Transverse colon (tissue), 4 donors: ENCODE data around the gene GINS3. TPM values are rescaled to one million over a fixed set of nuclear protein-coding genes. Genes with fewer than 3 reads are reported as not detected.

ENCODE experiments used
- DNase-seq: peaks from one replicate; pipeline ENCODE4 v3.0.0-alpha.2; 2019
- H3K27ac ChIP-seq, 4 donors: fragments of 200-600 bp; sonication (generic); 2 replicates each; pipeline ENCODE4 v1.5.1; 2016 to 2018; ENCODE audit warnings: inconsistent platforms in 4 of 4
- H3K27me3 ChIP-seq: fragments of 200-600 bp; sonication (generic); 2 replicates; pipeline ENCODE4 v1.5.1; 2017; ENCODE audit warnings: inconsistent platforms
- H3K36me3 ChIP-seq, 4 donors: fragments of 200-600 bp; sonication (generic); 2 replicates each; pipeline ENCODE4 v1.5.1; 2017 to 2019; ENCODE audit warnings: inconsistent platforms in 4 of 4
- H3K4me1 ChIP-seq, 4 donors: fragments of 200-600 bp; sonication (generic); 2 replicates each; pipeline ENCODE4 v1.5.1; 2017 to 2020; ENCODE audit warnings: inconsistent platforms in 4 of 4
- H3K4me3 ChIP-seq, 4 donors: fragments of 200-600 bp; sonication (generic); 1 replicate in 1 of 4; 2 replicates in 3 of 4; pipeline versions ENCODE4 v1.5.1 to v1.6.1; 2017 to 2019; ENCODE audit warnings: inconsistent platforms in 4 of 4
- H3K9me3 ChIP-seq, 2 donors: fragments of 200-600 bp; sonication (generic); 2 replicates each; pipeline ENCODE4 v1.5.1; 2017 to 2019; ENCODE audit warnings: inconsistent platforms in 2 of 2
- EP300 ChIP-seq: sonication (generic); formaldehyde crosslinking; IDR thresholded peaks from one replicate; pipeline ENCODE4 v1.6.1; 2017; ENCODE audit warnings: antibody characterized with exemption, low read depth
- POLR2A ChIP-seq: fragments of 450-650 bp; IDR thresholded peaks from one replicate; pipeline ENCODE4 v1.6.1; 2016; ENCODE audit warnings: antibody characterized with exemption, mild to moderate bottlenecking, moderate library complexity
- POLR2AphosphoS5 ChIP-seq, 3 donors: sonication (generic); formaldehyde crosslinking; IDR thresholded peaks; one replicate each; pipeline ENCODE4 v1.6.1; 2016; ENCODE audit warnings: antibody characterized with exemption in 3 of 3
- WGBS, 2 donors: methylation state at CpG; one replicate each; pipeline ENCODE4 v1.1.5; 2018; ENCODE audit warnings: low coverage in 1 of 2; 5-methylcytosine and 5-hydroxymethylcytosine counted together
- in situ Hi-C, 4 donors: fragments of 200-750 bp; cut with MboI; loops; one replicate each; pipeline versions ENCODE4 v1.15.0 to v1.15.1; 2017; ENCODE audit warnings: low sequenced_read_pairs in 3 of 4, low pct_ligation_motif_present in 1 of 4, low pct_unique_long_range_greater_than_20kb in 1 of 4
- intact Hi-C: fragments of 100-400 bp; cut with DNase I; formaldehyde crosslinking; loops from one replicate; pipeline ENCODE4 v1.15.1; 2023; ENCODE audit warnings: low total_unique reads
- total RNA-seq, 4 donors: library from RNA; depleted of rRNA; stranded (reverse); fragments of >200 nt; gene quantifications; one replicate each; pipeline ENCODE4 v1.1.0, GENCODE V29; 2016
- TF ChIP-seq, protein P1 (sequence below), 5 experiments: fragments of 200-600 bp in 3 of 5; fragments of 450-650 bp in 2 of 5; sonication (generic) in 3 of 5; IDR thresholded peaks; 1 replicate in 2 of 5; 2 replicates in 3 of 5; pipeline ENCODE4 v1.5.1; 2016 to 2017; ENCODE audit warnings: antibody characterized with exemption in 5 of 5, inconsistent platforms in 3 of 5, mild to moderate bottlenecking in 2 of 5, moderate library complexity in 1 of 5

Gene GINS3
- total RNA-seq, 4 donors from 2014 or later, result 1.6 to 3.3 TPM; not detected in 2

DNA sequence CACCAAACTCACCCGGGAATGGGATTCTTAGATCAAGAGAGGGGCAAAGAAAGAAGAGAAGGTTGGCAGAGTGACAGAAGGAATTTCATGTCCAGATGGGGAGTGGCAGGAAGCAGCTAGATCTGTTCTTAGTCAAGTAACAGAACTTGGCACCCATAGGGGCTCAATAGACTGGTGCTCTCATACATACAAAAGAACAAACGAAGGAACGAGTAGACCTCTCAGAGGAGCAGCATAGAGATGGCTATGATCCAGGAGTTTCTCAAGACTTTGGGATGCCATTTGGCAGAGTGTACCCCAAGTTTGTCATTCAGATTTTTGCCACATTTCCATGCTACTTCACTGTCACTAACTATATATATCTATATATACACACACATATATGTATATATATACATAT is 47.9 kb downstream of the GINS3 start:
- in situ Hi-C loops (no loop called here), intact Hi-C loops (no loop called here)
- DNase-seq, result no peak
- H3K9me3 ChIP-seq, result no peaks in the 10 kb centered on the region
- H3K27me3 ChIP-seq, result peaks cover 3% of the 10 kb centered on the region
- H3K4me3 ChIP-seq, result no peak overlapping the region
- TF ChIP-seq, protein P1, sequence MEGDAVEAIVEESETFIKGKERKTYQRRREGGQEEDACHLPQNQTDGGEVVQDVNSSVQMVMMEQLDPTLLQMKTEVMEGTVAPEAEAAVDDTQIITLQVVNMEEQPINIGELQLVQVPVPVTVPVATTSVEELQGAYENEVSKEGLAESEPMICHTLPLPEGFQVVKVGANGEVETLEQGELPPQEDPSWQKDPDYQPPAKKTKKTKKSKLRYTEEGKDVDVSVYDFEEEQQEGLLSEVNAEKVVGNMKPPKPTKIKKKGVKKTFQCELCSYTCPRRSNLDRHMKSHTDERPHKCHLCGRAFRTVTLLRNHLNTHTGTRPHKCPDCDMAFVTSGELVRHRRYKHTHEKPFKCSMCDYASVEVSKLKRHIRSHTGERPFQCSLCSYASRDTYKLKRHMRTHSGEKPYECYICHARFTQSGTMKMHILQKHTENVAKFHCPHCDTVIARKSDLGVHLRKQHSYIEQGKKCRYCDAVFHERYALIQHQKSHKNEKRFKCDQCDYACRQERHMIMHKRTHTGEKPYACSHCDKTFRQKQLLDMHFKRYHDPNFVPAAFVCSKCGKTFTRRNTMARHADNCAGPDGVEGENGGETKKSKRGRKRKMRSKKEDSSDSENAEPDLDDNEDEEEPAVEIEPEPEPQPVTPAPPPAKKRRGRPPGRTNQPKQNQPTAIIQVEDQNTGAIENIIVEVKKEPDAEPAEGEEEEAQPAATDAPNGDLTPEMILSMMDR (IDR thresholded peaks at IDR 0.05), result no peak
- TF ChIP-seq POLR2A, result no peak
- TF ChIP-seq EP300, result no peak
- no peak for TF ChIP-seq POLR2AphosphoS5 (IDR thresholded peaks at IDR 0.05)
- H3K4me1 ChIP-seq, result no peaks in the 10 kb centered on the region
- WGBS, 2 donors, result 79 to 84% methylated on average over 3 of the region's 3 CpGs
- H3K27ac ChIP-seq, result no peak overlapping the region
- H3K36me3 ChIP-seq, result no peaks in the 10 kb centered on the region

DNA sequence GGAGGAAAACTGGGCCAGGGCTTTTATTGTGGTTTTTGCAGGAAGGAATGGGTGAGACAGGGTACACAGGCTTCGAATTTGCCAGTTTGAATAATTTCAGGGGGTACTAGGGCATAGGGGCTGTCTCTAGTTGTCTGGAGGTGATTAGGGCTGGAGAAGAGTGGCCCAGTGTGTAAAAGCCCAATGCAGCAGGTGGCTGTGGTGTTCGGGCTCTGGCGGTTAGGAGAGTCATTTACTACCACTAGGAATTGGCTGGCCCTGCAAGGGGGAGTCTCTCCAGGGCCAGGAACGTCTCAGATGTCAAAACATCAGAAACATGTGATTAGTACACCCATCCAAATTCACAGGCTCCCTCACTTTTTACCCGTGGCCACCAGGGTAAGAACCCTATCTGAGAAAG is 50.3 kb downstream of the GINS3 start:
- WGBS, 2 donors, result 26 to 60% methylated on average over 1 to 5 of the region's 5 CpGs
- Histone ChIP-seq H3K9me3 (no peaks in the 10 kb centered on the region), H3K27me3 (peaks cover 9% of the 10 kb centered on the region), H3K27ac (no peak overlapping the region), H3K4me1 (no peaks in the 10 kb centered on the region), H3K36me3 (no peaks in the 10 kb centered on the region), H3K4me3 (no peak overlapping the region)
- intact Hi-C loops (no loop called here), in situ Hi-C loops (no loop called here)
- DNase-seq, result no peak
- TF ChIP-seq POLR2AphosphoS5 (IDR thresholded peaks at IDR 0.05) (no peak), POLR2A (no peak), EP300 (no peak)
- TF ChIP-seq, protein P1 (IDR thresholded peaks at IDR 0.05), result no peak

DNA sequence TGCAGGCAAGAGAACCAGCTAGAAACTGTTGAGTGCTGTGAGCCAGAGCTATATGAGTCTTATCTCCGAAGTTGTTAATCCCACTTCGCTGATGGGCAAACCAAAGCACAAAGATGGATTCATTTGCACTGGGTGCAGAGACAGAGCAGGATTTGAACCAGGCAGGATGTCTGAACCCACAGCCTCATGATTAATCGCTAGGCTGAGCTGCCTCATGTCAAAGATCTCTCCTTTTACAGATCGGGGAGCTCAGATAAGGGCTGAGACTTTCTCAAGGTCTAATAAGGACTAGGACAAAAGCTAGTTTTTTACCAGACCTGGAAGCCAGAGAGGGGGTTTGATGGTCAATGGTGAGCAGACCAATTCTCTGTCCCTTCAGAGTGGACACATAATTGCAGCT is 51.5 kb downstream of the GINS3 start:
- H3K4me3 ChIP-seq, result no peak overlapping the region
- no peaks in the 10 kb centered on the region for H3K36me3 ChIP-seq
- H3K9me3 ChIP-seq, result no peaks in the 10 kb centered on the region
- H3K4me1 ChIP-seq, result no peaks in the 10 kb centered on the region
- WGBS, 2 donors, result 79 to 83% methylated on average over 1 to 4 of the region's 4 CpGs
- intact Hi-C loops (no loop called here), in situ Hi-C loops (no loop called here)
- H3K27me3 ChIP-seq, result peaks cover 9% of the 10 kb centered on the region
- no peak for TF ChIP-seq POLR2AphosphoS5 (IDR thresholded peaks at IDR 0.05)
- H3K27ac ChIP-seq, result no peak overlapping the region
- DNase-seq, result no peak

DNA sequence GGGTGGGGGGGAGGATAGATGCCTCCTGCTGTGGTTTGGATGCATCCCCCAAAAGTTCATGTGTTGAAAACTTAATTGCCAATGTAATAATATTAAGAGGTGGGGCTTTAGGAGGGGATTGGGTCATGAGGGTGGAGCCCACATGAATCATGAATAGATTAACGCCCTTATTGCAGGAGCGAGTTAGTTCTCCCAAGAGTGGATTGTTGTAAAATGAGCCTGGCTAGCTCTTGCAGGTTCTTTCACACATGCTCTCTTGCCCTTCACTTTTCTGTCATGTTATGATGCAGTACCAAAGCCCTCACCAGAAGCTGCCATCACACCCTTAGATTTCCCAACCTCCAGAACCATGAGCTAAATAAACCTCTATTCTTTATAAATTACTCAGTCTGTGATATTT is 52.0 kb downstream of the GINS3 start:
- TF ChIP-seq EP300 (no peak), POLR2A (no peak), POLR2AphosphoS5 (IDR thresholded peaks at IDR 0.05) (no peak)
- TF ChIP-seq, protein P1 (IDR thresholded peaks at IDR 0.05), result no peak
- Histone ChIP-seq H3K4me3 (no peak overlapping the region), H3K9me3 (no peaks in the 10 kb centered on the region), H3K27ac (no peak overlapping the region), H3K36me3 (no peaks in the 10 kb centered on the region), H3K4me1 (no peaks in the 10 kb centered on the region), H3K27me3 (peaks cover 9% of the 10 kb centered on the region)
- no peak for DNase-seq
- intact Hi-C loops (no loop called here), in situ Hi-C loops (no loop called here)
- WGBS, 2 donors, result 93% methylated on average over 2 of the region's 2 CpGs

DNA sequence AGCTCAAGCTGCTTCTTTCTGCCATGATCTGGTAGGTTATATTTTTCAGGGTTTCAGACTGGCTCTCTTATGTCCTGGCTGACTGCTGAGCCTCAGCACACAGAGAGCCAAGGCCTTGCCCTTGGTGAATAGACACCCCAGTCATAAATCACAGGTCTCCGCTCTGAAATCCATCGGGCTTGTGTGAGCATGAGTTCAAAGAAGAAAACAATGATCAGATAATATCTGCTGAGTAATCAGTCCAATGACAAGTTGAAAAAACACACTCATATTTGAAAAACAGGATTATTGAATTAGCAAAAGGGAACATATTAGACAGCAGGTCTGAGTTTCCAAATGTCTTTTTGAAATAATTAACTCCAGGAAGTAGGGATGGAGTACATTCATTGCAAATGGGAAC is 56.6 kb downstream of the GINS3 start:
- intact Hi-C loops, result no loop called here

More for the DNA sequence above, 56.6 kb downstream of the GINS3 start:
- Histone ChIP-seq H3K27ac (no peak overlapping the region), H3K4me1 (no peaks in the 10 kb centered on the region), H3K36me3 (no peaks in the 10 kb centered on the region), H3K9me3 (no peaks in the 10 kb centered on the region), H3K27me3 (peaks cover 6% of the 10 kb centered on the region), H3K4me3 (no peak overlapping the region)
- TF ChIP-seq POLR2A, result no peak
- TF ChIP-seq, protein P1 (IDR thresholded peaks at IDR 0.05), result no peak
- TF ChIP-seq POLR2AphosphoS5 (IDR thresholded peaks at IDR 0.05), result no peak
- TF ChIP-seq EP300, result no peak
- WGBS, 2 donors, result 40 to 49% methylated on average over 2 of the region's 2 CpGs
- in situ Hi-C loops, result no loop called here
- DNase-seq, result no peak
